Neural progenitor cell (in vitro differentiated cells): ENCODE data around the gene OR6B3. TPM values are rescaled to one million over a fixed set of nuclear protein-coding genes. Genes with fewer than 3 reads are reported as not detected.
"Not testable (repeated sequence)": the region's sequence is repeated elsewhere in the genome, so short reads cannot be mapped to it uniquely, and the experiment has no call there.

Experiments
- DNase-seq: peaks from one replicate; pipeline ENCODE4 v3.0.0-alpha.2; 2016; ENCODE audit warnings: low spot score
- H2AFZ ChIP-seq: fragments of 200-600 bp; sonication (generic); replicated peaks from 2 replicates; pipeline ENCODE4 v1.6.1; 2016; ENCODE audit warnings: antibody characterized with exemption
- H3F3A ChIP-seq: fragments of 200-600 bp; sonication (generic); 2 replicates; pipeline ENCODE4 v1.6.1; 2016; ENCODE audit warnings: antibody characterized with exemption, low read depth
- H3K27ac ChIP-seq: fragments of 200-600 bp; sonication (generic); 2 replicates; pipeline ENCODE4 v1.5.1; 2016; ENCODE audit warnings: mild to moderate bottlenecking
- H3K27me3 ChIP-seq: fragments of 200-600 bp; sonication (generic); 2 replicates; pipeline ENCODE4 v1.6.1; 2016; ENCODE audit warnings: mild to moderate bottlenecking, moderate library complexity
- H3K36me3 ChIP-seq: fragments of 200-600 bp; sonication (generic); 2 replicates; pipeline ENCODE4 v1.5.1; 2016
- H3K4me1 ChIP-seq: fragments of 200-600 bp; sonication (generic); 2 replicates; pipeline ENCODE4 v1.6.1; 2016; ENCODE audit warnings: mixed run types
- H3K4me2 ChIP-seq: fragments of 200-600 bp; sonication (generic); 2 replicates; pipeline ENCODE4 v1.6.1; 2016
- H3K4me3 ChIP-seq: fragments of 200-600 bp; sonication (generic); 2 replicates; pipeline ENCODE4 v1.5.1; 2016
- H3K79me2 ChIP-seq: fragments of 200-600 bp; sonication (generic); 2 replicates; pipeline ENCODE4 v1.6.1; 2016; ENCODE audit warnings: low read depth
- H3K9ac ChIP-seq: fragments of 200-600 bp; sonication (generic); 2 replicates; pipeline ENCODE4 v1.6.1; 2016
- H3K9me3 ChIP-seq: fragments of 200-600 bp; sonication (generic); 2 replicates; pipeline ENCODE4 v1.5.1; 2016; ENCODE audit warnings: low read depth
- H4K20me1 ChIP-seq: fragments of 200-600 bp; sonication (generic); 2 replicates; pipeline ENCODE4 v1.6.1; 2016; ENCODE audit warnings: low read depth
- H3K27ac Mint-ChIP-seq: 3 replicates; pipeline ENCODE4 v1.8.0; 2021; ENCODE audit warnings: mixed read lengths
- H3K27me3 Mint-ChIP-seq: 2 replicates; pipeline ENCODE4 v1.8.0; 2022; ENCODE audit warnings: low read depth, mild to moderate bottlenecking, inconsistent platforms, moderate library complexity, mixed read lengths; ENCODE audit not compliant: insufficient read depth
- H3K36me3 Mint-ChIP-seq: 3 replicates; pipeline ENCODE4 v1.8.0; 2021; ENCODE audit warnings: mixed read lengths
- H3K4me1 Mint-ChIP-seq: 3 replicates; pipeline ENCODE4 v1.8.0; 2021; ENCODE audit warnings: mixed read lengths
- H3K4me3 Mint-ChIP-seq: 3 replicates; pipeline ENCODE4 v1.8.0; 2021; ENCODE audit warnings: mild to moderate bottlenecking, moderate library complexity, mixed read lengths
- H3K9me3 Mint-ChIP-seq: 3 replicates; pipeline ENCODE4 v1.8.0; 2020; ENCODE audit warnings: mixed read lengths
- CTCF ChIP-seq: fragments of 200-600 bp; sonication (generic); IDR thresholded peaks from 2 replicates; pipeline ENCODE4 v1.5.1; 2017; ENCODE audit warnings: antibody characterized with exemption, mild to moderate bottlenecking
- EZH2 ChIP-seq: fragments of 200-600 bp; sonication (generic); IDR thresholded peaks from 2 replicates; pipeline ENCODE4 v1.6.1; 2017; ENCODE audit warnings: antibody characterized with exemption, mild to moderate bottlenecking, moderate library complexity
- EZH2phosphoT487 ChIP-seq: fragments of 200-600 bp; sonication (generic); IDR thresholded peaks from 2 replicates; pipeline ENCODE4 v1.6.1; 2017; ENCODE audit warnings: antibody characterized with exemption
- total RNA-seq: library from RNA; depleted of rRNA; stranded (reverse); fragments of >200 nt; gene quantifications from 2 replicates; pipeline ENCODE4 v1.2.3, GENCODE V29; 2015; ENCODE audit warnings: low replicate concordance

The OR6B3 gene
- total RNA-seq, 1 donor from 2014 or later, result not detected

GRCh38 chr2:240045098-240045497, 8.2 kb downstream of the OR6B3 start:
- H3K9ac ChIP-seq, result no peak overlapping the region
- H3K36me3 ChIP-seq, result no peaks in the 10 kb centered on the region
- no peak for DNase-seq
- H3K4me2 ChIP-seq, result no peak overlapping the region
- H3K4me1 ChIP-seq, result no peaks in the 10 kb centered on the region
- H2AFZ ChIP-seq, result no peak overlapping the region
- Mint-ChIP-seq H3K36me3 (no peaks in the 10 kb centered on the region), H3K27ac (peak overlapping the region; percentile 83), H3K9me3 (no peaks in the 10 kb centered on the region), H3K27me3 (peaks cover 16% of the 10 kb centered on the region), H3K4me1 (no peaks in the 10 kb centered on the region), H3K4me3 (no peak overlapping the region)
- H3K4me3 ChIP-seq, result no peak overlapping the region
- H3F3A ChIP-seq, result no peaks in the 10 kb centered on the region
- no peaks in the 10 kb centered on the region for H4K20me1 ChIP-seq
- no peak overlapping the region for H3K27ac ChIP-seq
- H3K9me3 ChIP-seq, result no peaks in the 10 kb centered on the region
- peaks cover 64% of the 10 kb centered on the region for H3K27me3 ChIP-seq
- H3K79me2 ChIP-seq, result no peaks in the 10 kb centered on the region
- TF ChIP-seq EZH2, result no peak
- TF ChIP-seq CTCF, result no peak
- TF ChIP-seq EZH2phosphoT487, result no peak

- H3K36me3 ChIP-seq, H3K9me3 ChIP-seq, H3K4me2 ChIP-seq, H3K79me2 ChIP-seq, H3K36me3 Mint-ChIP-seq, H3K4me3 Mint-ChIP-seq, H3K4me3 ChIP-seq, H3K9me3 Mint-ChIP-seq, H3K27ac ChIP-seq, DNase-seq, H3K9ac ChIP-seq, H3K27ac Mint-ChIP-seq, H3F3A ChIP-seq, H3K4me1 Mint-ChIP-seq, H3K4me1 ChIP-seq, H4K20me1 ChIP-seq, H2AFZ ChIP-seq: not testable (repeated sequence)
- peaks cover 16% of the 10 kb centered on the region for H3K27me3 Mint-ChIP-seq
- H3K27me3 ChIP-seq, result peaks cover 64% of the 10 kb centered on the region
Measured at GRCh38 chr2:240044096-240044495, 9.2 kb downstream of the OR6B3 start.

GRCh38 chr2:240043279-240043989, 9.9 kb downstream of the OR6B3 start:
- peak overlapping the region; percentile 40 for H3K4me3 Mint-ChIP-seq
- H3K79me2 ChIP-seq, result no peaks in the 10 kb centered on the region
- H3K27ac Mint-ChIP-seq, result no peak overlapping the region
- no peak for TF ChIP-seq EZH2phosphoT487
- no peak for TF ChIP-seq EZH2
- TF ChIP-seq CTCF, result no peak
- no peak overlapping the region for H3K9ac ChIP-seq
- peaks cover 16% of the 10 kb centered on the region for H3K27me3 Mint-ChIP-seq
- no peaks in the 10 kb centered on the region for H3K4me1 Mint-ChIP-seq
- H3K27ac ChIP-seq, result no peak overlapping the region
- no peaks in the 10 kb centered on the region for H3F3A ChIP-seq
- DNase-seq, result no peak
- H3K9me3 Mint-ChIP-seq, result no peaks in the 10 kb centered on the region
- no peaks in the 10 kb centered on the region for H4K20me1 ChIP-seq
- H2AFZ ChIP-seq, result no peak overlapping the region
- H3K4me3 ChIP-seq, result no peak overlapping the region
- H3K36me3 Mint-ChIP-seq, result no peaks in the 10 kb centered on the region
- H3K4me1 ChIP-seq, result no peaks in the 10 kb centered on the region
- no peak overlapping the region for H3K4me2 ChIP-seq
- peaks cover 64% of the 10 kb centered on the region for H3K27me3 ChIP-seq
- H3K9me3 ChIP-seq, result no peaks in the 10 kb centered on the region
- no peaks in the 10 kb centered on the region for H3K36me3 ChIP-seq

- Histone ChIP-seq H3K4me1 (no peaks in the 10 kb centered on the region), H3F3A (no peaks in the 10 kb centered on the region), H3K27ac (no peak overlapping the region), H3K79me2 (no peaks in the 10 kb centered on the region), H3K27me3 (peaks cover 64% of the 10 kb centered on the region), H3K9me3 (no peaks in the 10 kb centered on the region), H3K4me2 (no peak overlapping the region), H3K9ac (no peak overlapping the region), H2AFZ (no peak overlapping the region), H3K4me3 (no peak overlapping the region), H4K20me1 (no peaks in the 10 kb centered on the region), H3K36me3 (no peaks in the 10 kb centered on the region)
- no peaks in the 10 kb centered on the region for H3K36me3 Mint-ChIP-seq
- H3K4me3 Mint-ChIP-seq, result no peak overlapping the region
- no peak for TF ChIP-seq EZH2phosphoT487
- no peak for TF ChIP-seq EZH2
- no peak for TF ChIP-seq CTCF
- no peak overlapping the region for H3K27ac Mint-ChIP-seq
- peaks cover 13% of the 10 kb centered on the region for H3K27me3 Mint-ChIP-seq
- H3K9me3 Mint-ChIP-seq, result no peaks in the 10 kb centered on the region
- H3K4me1 Mint-ChIP-seq, result no peaks in the 10 kb centered on the region
- DNase-seq, result no peak
Measured at GRCh38 chr2:240042740-240043139, 10.6 kb downstream of the OR6B3 start.
